ENCODE data around the gene FOXA1.

Gene FOXA1

DNA sequence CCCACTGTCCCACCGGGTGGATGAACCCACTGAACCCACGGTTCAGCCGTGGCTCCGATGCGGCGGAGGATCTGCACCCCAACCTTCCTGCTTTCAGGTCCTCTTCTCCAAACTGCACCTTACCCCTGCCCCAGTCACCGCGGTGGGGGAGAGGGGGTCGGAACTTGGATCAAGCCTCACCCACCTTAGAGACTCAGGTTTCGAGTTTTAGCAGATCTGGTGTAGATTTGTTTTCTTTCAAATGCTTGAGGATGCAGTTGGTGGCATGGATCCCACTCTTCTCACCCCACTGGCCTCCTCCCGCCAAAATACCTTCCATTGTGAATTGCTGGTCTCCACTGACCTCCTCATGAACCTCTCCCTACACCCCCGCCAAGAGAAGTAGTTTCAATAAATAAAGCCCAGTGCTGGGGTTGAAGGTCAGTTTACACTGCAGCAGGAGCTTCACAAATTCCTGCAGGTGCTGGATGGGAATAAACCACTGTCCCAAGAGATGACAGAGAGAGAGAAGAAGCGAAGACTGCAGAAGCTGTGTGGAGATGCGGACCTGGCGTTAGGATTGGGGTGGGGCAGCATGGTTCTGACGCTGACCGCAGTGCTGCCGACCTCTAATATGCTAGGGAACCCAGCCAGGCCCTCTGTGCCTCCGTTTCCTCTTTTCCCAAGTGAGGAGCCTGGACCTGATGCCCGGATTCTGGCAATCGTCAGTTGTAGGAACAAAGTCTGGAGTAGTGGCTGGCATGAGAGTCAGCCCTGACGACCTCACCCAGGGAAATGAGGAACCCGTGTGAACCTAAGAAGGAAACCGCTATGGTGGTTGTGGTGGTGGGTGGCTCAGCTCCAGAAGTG is 7.8 kb upstream of the FOXA1 start:
- DNase-seq (ENCODE audit: low spot score), result no peak

DNA sequence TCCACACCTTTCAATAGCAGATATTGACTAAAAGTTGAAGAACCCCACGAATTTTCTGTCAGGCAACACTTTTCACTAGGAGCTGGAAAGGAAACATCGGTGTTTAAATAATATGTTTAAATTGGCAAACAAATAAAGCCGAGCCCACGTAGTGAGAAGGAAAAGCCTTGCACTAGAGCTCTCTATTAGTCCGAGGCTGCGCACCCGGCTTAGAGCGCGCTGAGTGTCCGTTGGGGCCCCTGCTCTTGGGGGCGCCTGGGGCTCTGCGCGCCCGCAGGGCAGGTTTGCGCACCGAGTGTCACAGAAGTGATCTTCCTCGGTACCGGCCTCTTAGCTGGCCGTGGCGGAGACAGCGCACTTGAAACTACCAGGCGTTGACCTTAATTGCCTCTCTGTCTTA is 6.8 kb upstream of the FOXA1 start:
- no peak for DNase-seq (ENCODE audit: low spot score)

DNA sequence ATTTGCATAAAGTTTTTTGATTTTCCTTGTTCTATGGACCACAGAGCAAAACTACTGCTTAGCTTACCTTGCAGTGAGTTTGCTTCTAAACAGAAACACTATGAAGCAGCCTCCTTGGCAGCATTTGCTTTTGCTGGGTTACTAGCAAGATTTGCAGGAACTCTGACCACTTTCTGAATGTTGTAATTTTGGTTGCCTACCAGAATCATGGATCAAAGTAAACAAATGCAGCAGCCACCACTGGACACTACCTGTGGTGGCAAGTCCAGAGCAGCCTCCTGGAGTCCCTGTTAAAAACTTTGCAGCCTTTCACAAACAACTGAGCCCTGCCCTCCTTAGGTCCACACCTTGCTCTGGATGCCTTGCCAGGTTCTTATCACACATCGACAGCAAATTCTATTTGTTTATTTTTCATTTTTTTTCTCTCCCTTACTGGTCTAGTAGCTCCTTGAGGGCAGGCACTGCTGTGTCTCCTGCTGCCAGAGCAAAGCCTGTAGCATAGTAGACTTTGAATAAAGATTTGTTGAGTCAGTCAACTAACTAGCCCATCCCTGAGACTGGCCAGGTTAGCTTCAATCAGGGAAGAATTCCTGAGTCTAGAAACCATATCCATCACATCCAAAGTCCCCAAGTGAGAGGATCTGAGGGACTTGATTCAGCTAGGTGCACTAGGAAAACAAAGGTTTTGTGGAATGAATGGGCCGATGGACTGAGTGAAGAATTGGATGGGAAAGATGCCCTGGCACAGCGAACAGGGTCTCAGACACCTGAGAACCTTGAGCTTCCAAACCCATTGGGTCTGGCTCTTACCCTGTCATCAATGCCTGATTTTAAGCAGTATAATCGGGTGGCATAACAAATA is 6.1 kb upstream of the FOXA1 start:
- DNase-seq (ENCODE audit: low spot score), result no peak

DNA sequence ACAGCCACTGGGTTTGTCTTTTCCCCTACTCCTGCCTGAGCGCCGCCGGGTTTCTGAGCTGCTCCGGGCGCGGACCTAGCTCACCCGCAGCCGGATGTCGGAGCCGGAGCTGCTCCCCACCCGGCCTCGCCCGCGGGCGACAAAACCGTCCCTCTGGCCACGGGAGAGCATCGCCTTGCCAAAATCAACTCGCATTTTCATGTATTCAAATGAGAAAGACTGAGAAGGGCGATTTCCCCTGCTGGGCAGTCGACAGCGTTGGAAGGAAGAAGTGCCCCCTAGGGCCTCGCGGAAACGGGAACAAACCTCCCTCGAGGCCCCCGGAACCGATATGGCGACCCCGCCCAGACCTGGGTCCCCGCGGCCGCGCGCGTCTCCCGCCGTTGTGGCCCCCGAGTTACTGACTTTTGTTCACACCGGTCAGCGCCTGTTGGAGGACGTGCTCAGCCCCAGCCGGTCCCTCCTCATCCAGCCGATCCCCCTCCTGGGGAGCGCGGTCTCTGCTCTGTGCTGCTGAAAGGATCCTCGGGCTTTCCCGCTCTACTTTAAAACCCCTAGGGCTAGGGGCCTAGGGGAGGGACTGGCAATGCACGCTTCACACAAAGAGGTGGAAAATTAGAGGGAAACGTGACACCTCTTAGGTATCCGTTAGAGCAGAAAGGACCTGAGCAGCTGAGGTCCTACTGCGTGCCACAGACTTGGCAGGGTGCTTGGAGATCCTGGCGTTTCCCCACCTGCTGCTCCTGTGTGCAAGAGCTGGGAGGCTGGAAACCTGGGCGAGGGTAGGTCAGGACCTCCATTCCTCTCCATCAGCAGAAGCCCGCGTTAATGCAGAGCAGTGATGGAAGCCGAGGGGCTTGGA is 4.7 kb upstream of the FOXA1 start:
- no peak for DNase-seq (ENCODE audit: low spot score)

DNA sequence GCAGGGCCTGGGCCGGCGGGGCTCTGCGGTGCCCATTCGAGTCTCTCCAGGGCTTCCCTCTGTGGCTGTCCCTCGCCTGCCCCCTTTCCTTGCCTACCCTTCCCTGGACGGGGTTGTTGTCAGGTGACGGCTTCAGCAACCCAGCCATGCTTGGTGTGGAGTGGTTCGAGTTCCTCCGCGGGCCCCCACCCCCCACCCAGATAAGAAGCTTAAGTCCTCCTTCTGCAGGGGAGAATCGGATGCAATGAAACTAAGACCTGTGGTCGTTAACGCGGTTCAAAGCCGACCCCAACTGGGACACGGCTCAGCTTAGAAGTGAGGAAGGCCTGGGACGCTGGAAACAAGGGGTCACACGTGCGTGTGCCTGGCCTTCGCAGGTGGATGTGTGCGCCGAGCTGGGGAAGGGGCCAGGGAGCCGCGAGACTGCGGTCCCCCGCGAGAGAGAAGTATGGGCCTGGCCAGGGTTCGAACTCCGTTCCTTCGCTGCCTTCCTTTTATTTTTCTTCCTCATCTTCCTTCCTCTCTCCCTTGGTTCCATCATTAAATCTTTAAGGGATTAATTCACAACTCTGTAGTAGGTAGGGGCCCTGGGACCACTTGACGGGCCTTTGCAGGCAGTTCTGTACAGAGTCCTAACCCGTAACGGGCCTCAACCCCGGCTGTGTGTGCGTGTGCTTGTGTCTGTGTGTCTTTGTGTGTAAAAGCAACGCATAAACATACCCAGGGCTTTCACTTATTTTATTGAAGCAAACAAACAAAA is 3.9 kb upstream of the FOXA1 start:
- no peak for DNase-seq (ENCODE audit: low spot score)

DNA sequence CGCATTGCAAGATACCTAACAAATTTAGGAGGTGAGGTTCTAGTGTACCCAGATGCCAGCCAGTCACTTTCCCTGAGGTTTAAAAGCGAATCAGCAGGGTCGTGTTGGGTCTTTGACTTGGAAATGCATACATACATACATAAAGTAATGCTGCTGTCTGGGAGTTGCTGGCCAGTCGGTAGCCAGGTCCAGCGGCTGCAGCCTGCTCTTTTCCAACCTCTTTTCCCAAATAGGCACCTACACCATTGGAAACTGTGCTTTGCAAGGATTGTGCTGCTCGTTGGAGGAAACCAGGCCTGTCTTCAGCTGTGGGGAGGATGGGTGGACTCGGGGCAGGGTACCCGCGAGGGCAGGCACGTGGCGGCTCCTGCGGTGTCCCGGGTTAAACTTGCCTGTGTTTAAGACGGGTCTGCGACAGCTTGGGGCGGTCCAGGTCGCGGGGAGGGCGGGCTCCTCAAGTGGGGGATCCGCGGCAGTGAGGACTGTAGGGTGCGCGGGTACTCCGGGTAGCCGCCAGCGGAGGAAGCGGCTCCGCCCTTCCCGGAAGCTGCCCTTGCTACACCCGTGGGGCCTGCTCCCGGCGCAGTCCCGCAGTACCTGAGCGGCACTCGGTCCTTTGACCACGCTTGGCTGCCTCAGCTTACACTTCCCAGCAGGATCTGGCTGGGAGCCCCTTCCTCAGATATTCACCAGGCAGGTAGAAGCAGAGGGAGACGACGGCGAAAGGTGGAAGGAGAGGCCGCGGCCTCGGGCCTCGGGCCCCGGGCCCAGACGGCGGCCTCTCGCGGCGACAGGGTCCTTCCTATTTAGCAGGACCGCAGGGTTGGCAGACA is 3.1 kb upstream of the FOXA1 start:
- no peak for DNase-seq (ENCODE audit: low spot score)

DNA sequence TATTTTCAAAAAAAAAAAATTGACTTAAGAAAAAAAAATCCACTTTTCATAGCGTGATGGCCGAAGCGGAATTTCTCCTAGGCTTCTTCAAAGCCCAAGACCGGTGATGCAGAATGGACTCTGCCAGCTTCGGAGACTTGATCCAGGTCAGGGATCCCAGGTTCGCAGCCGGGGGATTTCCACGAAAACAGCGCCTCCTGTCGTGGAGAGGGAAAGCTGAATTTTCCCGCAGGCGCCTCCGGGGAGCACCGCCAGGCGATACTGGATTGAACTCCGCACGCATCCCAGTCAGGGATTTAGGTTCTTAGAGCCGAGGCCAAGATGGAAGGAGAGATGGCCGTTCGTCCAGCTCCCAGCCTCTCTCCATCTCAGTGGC is 2.5 kb upstream of the FOXA1 start:
- DNase-seq (ENCODE audit: low spot score), result no peak

DNA sequence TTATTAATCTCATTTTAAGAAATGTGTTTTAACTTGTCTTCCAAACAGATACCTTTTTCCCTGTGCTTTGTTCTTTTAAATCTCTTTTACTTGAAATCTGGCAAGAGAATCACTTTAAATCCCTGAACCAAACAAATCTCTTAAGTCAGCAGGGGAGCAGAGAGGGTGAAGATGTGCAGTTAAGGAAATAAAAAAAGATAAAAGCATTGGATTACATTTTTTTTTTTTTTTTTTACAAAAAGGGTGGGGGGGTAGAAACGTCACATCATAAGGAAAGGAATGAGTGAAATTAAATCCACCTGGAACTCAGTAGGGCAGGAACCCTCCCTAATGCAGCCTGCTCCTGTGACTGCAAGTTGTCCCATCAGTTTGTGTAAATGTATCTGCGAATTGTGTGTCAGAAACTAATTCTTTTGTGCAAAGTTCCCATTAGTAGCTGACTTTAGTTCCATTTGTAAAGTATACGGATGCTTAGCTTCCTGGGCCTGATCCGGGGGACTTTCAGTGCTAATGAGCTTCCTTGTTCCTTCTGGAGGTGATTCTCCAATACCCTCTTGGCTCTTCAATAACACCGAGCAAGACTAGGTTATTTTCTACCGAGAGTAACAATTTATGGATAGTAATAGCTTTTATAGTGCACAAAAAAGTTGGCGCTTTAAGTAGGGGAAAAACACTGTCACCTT is 1.9 kb upstream of the FOXA1 start:
- DNase-seq (ENCODE audit: low spot score), result no peak

DNA sequence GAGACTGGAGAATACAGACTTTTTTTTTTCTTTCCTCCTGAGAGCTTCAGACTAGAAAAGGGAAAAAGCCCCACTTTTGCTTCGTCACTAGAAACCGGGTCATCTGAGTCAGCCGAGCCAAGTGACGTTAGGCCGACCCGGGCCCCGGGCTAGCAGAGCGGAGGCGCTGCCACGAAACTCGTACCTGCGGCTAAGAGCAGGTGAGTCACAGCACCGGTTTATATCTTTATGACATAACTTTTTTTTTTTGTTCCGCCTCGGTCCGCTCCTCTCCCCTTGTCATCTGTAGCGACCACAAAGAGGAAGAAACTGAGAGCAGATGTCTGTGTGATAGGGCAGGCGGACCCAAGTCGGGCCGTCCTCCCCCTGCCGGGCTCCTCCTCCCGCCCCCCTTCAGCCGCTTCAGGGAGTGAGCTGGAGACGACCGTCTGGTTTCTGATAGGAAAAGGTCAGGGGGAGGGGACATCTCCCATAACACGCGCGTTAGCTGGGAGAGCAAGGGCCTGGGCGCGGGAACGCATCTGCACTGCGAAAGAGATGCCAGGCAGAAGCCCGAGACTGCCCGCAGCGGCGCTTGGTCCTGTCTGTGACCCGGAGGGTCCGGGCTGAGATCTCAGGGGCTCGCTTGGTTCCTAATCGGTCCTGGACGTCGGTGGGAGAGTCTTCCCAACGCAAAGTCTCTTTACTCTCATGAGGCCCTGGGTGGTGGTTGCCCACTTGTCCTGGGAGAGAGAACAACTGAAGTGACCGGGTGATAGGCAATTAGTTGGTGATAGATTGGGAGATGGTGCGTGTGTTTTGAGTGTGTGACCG is 966 bp upstream of the FOXA1 start:
- no peak for DNase-seq (ENCODE audit: low spot score)

DNA sequence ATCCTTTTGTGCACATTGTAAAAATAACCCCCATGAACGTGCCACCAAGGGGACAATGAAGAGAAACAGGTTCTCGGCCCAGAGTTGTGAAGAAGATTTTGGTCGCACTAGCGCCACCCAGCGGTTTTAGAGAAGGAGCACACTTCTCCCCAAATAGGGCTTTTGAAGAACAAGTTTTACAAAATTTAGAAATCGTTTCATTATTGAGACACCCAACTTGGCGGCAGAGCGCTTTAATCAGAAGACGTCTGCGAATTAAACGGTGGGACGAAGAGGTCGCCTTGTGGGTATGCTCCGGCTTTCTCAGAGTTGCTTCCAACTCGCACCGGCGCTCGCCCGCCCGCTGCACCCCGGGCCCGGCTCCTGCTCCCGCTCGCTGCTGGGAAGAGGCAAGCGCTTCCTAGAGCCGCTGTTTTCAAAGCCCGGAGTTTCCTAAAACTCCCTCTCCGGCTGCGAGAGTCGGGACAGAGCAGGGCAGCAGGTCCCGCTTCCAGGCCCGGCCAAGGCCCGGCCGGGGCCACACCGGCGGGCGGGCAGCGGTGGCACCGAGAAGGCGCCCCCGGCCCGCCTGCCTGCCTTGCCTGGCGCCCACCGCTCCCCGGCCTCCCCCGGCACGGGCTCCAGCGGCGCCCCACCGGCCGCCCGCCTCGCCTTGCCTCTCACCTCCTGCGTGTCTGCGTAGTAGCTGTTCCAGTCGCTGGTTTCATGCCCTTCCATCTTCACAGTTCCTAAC is 645 bp downstream of the FOXA1 start:
- DNase-seq (ENCODE audit: low spot score), result peak; percentile 70

DNA sequence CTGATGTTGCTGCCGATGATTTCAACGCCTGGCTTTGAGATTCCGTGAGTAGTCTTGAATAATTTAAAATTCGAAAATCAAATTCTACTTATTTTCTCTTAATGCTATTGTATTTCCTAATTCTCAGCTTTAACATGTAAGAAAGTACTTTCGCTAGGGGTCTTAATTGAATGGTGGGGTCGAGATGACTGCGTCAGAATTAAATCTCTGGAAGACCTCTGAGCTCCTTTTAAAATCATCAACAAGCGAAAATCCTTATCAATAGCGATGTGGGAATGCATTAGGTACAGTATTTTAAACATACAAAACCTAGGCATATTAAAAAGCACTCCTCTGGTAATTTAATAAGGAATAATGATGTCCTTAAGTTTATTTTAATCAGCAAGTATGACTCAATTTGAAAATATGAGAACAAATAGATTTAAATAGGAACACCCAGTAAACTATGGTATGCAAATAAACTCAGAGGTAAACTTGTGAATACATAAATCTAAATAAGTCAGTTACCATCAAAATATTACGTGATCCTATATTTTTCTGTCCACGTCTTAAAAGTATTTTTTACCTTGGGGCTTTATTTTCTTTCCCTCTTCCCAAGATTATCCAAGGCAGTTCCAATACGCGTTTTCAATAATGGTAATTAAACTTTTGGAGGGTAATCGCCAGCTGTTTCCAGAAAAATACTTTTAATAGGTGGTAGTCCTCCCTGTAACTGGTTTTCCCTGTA is 1.4 kb downstream of the FOXA1 start:
- no peak for DNase-seq (ENCODE audit: low spot score)

DNA sequence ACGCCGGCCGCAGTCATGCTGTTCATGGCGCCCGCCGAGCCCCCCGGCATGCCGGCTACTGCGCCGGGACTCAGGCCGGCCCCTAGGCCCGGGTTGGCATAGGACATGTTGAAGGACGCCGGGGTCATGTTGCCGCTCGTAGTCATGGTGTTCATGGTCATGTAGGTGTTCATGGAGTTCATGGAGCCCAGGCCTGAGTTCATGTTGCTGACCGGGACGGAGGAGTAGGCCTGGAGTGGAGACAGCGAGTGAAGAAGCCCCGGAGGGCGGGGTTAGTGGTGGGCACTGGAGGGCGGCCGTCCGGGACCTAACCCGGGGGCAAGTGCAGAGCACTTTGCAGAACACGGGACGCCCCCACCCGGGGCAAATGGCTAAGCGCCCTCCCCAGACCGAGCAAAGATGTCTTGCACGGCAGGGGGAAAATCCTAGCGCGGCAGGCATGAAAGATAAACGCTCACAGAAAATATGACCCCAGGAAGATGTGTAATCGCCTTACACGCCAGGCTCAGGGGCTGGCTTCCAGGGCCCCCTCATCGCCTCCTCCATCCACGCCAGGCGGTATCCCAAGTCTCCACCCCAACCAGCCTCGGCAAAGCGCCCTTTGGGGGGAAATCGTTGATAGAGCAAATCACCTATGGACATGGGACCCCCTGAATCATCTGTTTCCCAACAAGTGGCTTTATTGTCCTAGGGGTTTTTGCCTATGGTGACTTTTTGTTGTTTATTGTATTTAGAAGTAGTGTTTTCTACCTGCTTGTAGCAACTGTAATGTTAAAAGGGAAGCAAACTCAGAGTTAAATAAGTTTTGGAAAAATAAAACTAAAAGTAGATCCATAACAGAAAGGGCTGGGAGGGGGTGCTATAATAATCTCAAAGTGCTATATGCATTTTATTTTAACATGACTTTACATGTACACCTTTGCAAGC is 2.3 kb downstream of the FOXA1 start:
- no peak for DNase-seq (ENCODE audit: low spot score)

DNA sequence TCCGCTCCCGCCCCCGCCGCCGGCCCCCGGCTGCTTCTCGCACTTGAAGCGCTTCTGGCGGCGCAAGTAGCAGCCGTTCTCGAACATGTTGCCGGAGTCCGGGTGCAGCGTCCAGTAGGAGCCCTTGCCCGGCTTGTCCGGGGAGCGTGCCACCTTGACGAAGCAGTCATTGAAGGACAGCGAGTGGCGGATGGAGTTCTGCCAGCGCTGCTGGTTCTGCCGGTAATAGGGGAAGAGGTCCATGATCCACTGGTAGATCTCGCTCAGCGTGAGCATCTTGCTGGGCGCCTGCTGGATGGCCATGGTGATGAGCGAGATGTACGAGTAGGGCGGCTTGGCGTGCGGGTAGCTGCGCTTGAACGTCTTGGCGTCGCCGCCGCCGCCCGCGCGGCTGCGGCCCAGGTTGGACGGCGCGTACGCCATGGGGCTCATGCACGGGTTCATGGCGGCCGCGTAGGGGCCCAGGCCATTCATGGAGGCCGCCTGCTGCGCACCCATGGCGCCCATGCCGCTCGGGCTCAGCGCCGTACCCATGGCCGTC is 3.0 kb downstream of the FOXA1 start:
- DNase-seq (ENCODE audit: low spot score), result no peak

DNA sequence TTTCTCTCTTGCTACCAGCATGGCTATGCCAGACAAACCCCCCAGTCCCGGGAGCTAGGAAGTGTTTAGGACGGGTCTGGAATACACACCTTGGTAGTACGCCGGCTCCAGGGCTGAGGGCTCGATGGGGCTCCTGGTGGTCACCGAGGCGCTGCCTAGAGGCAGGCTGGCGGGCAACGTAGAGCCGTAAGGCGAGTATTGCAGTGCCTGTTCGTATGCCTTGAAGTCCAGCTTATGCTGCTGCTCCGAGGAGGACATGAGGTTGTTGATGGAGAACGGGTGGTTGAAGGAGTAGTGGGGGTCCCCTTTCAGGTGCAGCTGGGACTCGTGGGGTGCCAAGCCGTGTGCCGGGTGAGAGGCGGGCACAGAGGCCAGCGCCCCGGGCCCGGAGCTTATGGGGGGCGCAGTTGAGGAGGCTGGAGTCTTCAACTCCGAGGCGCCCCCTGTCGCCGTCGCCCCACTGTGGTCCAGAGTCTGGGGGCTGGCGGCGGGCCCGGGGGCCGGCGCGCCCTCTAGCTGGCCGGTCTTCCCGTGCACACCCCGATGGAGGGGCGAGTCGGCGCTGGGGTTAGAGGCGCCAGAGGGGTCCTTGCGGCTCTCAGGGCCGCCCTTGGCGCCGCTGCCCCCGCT is 3.6 kb downstream of the FOXA1 start:
- DNase-seq (ENCODE audit: low spot score), result no peak

DNA sequence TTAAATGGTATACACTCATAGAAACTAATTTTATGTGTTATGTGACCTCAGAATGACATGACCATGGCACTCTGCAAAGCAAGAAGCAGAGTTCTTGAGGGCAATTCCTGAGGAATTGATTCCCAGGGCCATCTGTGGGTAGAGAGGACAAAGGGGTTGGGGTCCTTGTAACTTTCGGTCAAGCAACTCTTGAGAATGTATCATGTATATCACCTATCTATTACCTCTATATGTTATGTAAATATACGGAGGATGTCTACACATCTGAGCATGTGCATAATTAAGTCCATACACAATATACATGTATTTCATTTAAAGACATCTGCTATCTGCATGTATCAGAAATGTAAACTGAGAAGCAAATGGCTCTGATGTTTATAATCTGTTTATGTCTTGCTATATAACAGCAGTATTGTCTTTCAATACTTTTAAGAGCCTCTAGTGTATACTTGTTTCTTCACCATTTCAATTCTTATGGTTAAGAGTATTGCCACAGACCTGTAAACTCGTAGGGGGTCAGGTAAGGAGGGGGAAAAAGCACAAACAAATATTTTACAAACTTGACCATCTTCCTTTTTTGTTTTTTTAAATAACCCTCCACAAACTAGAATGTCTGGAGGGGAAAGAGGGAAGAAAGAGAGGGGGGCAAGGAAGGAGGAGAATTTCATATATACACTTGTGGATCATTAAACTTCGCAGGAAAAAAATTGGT is 4.5 kb downstream of the FOXA1 start:
- DNase-seq (ENCODE audit: low spot score), result no peak

Data from cerebellar cortex (tissue), 1 donor.